NCI-H1930 (cell line): ENCODE data around the gene KLC1.

Source experiments
- DNase-seq, 2 experiments: peaks; one replicate each; lab custom pipeline; 2025; lab: John Stamatoyannopoulos, UW

The KLC1 gene

GRCh38 chr14:103705118-103705503, 76.1 kb downstream of the KLC1 start:
- no peak for DNase-seq

GRCh38 chr14:103705504-103706284, 76.7 kb downstream of the KLC1 start:
- DNase-seq: no peak

GRCh38 chr14:103706551-103707328, 77.7 kb downstream of the KLC1 start:
- no peak for DNase-seq

GRCh38 chr14:103707329-103708263, 78.6 kb downstream of the KLC1 start:
- no peak for DNase-seq

GRCh38 chr14:103708750-103709187, 79.8 kb downstream of the KLC1 start:
- no peak for DNase-seq

- DNase-seq: no peak
These were observed 80.8 kb downstream of the KLC1 start for GRCh38 chr14:103709814-103710213.

- DNase-seq: no peak
These were observed 81.9 kb downstream of the KLC1 start for GRCh38 chr14:103710771-103711377.

GRCh38 chr14:103711516-103712431, 82.8 kb downstream of the KLC1 start:
- no peak for DNase-seq

GRCh38 chr14:103712633-103713247, 83.7 kb downstream of the KLC1 start:
- no peak for DNase-seq

- DNase-seq: no peak
These were observed 84.5 kb downstream of the KLC1 start for GRCh38 chr14:103713304-103714062.

GRCh38 chr14:103714063-103714724, 85.2 kb downstream of the KLC1 start:
- DNase-seq: no peak

GRCh38 chr14:103715052-103716000, 86.3 kb downstream of the KLC1 start, which contains the start of the genes XRCC3 and ZFYVE21:
TSS of gene XRCC3 (minus strand) at chr14:103715451. CDS start at chr14:103711087, 4,364 bp downstream.
TSS of gene ZFYVE21 (plus strand) at chr14:103715810. CDS start at chr14:103715842, 32 bp downstream.
- peak; percentile 98 to 99 for DNase-seq

GRCh38 chr14:103716091-103716801, 87.2 kb downstream of the KLC1 start:
- DNase-seq: no peak

- DNase-seq: no peak
These were observed 87.9 kb downstream of the KLC1 start for GRCh38 chr14:103716899-103717411.

GRCh38 chr14:103718572-103718971, 89.6 kb downstream of the KLC1 start:
- no peak for DNase-seq

GRCh38 chr14:103719751-103720150, 90.7 kb downstream of the KLC1 start:
- DNase-seq: no peak
